Measurements from ENCODE around the gene FGF14.

DNA sequence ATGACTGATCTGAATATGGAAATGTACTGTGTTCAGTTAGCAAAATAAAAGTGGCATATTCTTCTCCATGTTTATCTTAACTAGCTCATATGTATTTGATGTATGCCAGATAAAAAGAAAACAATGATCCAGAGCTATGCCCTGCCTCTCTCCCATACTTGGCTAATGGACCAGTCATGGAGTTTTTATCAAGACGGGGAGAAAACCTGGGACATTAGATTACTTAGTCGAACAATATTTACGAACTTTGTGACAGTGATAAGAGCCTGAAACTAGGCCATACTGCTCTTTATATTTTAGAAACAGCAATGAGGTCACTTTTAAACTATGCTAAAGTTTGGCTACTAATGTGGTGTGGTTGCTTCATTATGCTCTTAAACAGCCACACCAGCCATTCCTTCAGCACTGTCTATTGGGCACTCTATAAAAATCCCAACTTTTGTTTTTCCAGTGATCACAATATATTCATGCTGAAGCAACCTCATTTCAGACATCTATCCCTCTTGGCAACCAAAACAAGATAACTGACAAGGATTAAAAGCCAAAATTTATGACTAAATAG lies 265.0 kb downstream of the FGF14 start:
- TF ChIP-seq, protein P1, sequence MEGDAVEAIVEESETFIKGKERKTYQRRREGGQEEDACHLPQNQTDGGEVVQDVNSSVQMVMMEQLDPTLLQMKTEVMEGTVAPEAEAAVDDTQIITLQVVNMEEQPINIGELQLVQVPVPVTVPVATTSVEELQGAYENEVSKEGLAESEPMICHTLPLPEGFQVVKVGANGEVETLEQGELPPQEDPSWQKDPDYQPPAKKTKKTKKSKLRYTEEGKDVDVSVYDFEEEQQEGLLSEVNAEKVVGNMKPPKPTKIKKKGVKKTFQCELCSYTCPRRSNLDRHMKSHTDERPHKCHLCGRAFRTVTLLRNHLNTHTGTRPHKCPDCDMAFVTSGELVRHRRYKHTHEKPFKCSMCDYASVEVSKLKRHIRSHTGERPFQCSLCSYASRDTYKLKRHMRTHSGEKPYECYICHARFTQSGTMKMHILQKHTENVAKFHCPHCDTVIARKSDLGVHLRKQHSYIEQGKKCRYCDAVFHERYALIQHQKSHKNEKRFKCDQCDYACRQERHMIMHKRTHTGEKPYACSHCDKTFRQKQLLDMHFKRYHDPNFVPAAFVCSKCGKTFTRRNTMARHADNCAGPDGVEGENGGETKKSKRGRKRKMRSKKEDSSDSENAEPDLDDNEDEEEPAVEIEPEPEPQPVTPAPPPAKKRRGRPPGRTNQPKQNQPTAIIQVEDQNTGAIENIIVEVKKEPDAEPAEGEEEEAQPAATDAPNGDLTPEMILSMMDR (IDR thresholded peaks at IDR 0.05) = no peak
- no peak for TF ChIP-seq POLR2A (IDR thresholded peaks at IDR 0.05)
